NB4 (cell line): ENCODE data around the gene FUT1.

Experiments
- DNase-seq: peaks from one replicate; pipeline ENCODE4 v3.0.0; 2010; ENCODE audit warnings: low read depth
- H3K4me3 ChIP-seq: one replicate; pipeline ENCODE4 v1.5.1; 2011; ENCODE audit warnings: mild to moderate bottlenecking, low read depth, low read length, moderate library complexity
- MYC ChIP-seq: IDR thresholded peaks from 2 replicates; pipeline ENCODE4 v1.6.1; 2011; ENCODE audit warnings: low read depth, low read length
- POLR2A ChIP-seq: IDR thresholded peaks from 2 replicates; pipeline ENCODE4 v1.6.1; 2011; ENCODE audit warnings: mild to moderate bottlenecking; ENCODE audit not compliant: insufficient read length; ENCODE audit errors: extremely low read depth
- TF ChIP-seq, protein P1 (sequence below): IDR thresholded peaks from one replicate; pipeline ENCODE4 v1.5.1; 2012; ENCODE audit warnings: low read depth, low read length
- TF ChIP-seq, protein P2 (sequence below): IDR thresholded peaks from 2 replicates; pipeline ENCODE4 v1.6.1; 2011; ENCODE audit warnings: low read depth, low read length

The FUT1 gene

DNA sequence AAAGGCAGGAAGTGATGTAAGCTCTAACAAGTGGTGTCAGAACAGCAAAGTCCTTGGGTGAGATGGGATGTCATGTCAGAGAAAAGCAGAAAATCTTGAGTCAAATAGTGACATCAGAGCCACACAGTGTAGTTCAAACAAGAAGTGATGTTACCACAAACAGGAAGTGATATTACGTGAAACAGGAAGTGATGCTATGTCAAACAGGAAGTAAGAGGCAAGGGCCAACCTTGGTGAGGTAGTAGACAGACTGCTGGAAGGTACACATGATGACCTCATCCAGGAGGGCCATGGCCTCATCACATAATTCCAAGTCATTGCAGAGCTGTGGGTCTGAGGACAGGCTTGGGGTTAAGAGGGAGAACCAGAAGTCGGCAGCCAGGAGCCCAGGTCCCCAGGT, 25.9 kb downstream of the FUT1 start:
- TF ChIP-seq POLR2A (no peak), MYC (no peak)
- TF ChIP-seq, protein P1, sequence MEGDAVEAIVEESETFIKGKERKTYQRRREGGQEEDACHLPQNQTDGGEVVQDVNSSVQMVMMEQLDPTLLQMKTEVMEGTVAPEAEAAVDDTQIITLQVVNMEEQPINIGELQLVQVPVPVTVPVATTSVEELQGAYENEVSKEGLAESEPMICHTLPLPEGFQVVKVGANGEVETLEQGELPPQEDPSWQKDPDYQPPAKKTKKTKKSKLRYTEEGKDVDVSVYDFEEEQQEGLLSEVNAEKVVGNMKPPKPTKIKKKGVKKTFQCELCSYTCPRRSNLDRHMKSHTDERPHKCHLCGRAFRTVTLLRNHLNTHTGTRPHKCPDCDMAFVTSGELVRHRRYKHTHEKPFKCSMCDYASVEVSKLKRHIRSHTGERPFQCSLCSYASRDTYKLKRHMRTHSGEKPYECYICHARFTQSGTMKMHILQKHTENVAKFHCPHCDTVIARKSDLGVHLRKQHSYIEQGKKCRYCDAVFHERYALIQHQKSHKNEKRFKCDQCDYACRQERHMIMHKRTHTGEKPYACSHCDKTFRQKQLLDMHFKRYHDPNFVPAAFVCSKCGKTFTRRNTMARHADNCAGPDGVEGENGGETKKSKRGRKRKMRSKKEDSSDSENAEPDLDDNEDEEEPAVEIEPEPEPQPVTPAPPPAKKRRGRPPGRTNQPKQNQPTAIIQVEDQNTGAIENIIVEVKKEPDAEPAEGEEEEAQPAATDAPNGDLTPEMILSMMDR: no peak
- TF ChIP-seq, protein P2, sequence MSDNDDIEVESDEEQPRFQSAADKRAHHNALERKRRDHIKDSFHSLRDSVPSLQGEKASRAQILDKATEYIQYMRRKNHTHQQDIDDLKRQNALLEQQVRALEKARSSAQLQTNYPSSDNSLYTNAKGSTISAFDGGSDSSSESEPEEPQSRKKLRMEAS: no peak
- DNase-seq: peak; percentile 86
- H3K4me3 ChIP-seq: no peak overlapping the region

DNA sequence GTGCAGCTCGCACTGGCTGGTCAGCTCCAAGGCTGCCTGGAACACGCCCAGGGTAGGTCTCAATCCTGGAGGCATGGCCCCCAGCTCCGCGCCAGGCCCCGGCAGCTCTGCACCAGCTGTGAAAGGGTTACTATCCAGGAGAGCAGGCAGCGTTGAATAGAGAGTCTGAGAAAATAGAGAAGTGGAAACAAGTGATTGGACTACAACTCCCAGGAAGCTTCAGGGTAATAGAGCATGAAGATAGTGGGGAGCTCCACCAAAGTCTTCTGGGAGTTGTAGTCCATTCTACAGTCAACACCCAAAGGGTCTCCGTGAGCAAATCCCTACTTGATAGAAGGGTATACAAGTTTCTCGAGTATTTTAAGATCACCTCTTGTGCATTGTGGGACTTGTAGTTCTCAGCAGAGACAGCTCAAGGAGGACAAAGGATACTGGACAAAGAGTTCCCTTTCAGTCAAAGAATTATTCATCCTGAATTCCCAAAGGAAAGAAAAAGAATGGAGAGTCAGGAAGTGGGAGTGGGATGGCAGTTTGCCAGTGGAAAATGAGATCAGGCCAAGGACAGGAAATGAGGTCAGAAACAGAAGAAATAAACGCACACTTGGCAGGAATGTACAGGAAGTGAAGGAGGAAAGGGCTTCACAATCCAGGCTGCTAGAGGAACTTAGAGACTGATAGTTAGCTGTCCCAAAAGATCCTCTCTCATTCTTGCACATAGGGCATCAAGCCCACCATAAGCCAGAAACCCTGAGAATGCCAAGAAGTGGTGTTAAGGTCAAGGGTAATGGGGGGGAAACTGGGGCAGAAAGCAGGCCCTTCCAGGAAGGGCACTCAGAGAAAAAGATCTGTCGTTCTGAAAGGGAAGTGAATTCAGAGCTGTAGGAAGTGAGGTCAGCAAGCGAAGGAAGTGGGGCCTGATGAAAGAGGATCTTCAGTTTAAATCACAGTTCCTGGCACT, 27.4 kb downstream of the FUT1 start:
- peak; percentile 99 for DNase-seq
- no peak overlapping the region for H3K4me3 ChIP-seq
- TF ChIP-seq, protein P1: peak; percentile 0
- TF ChIP-seq POLR2A (no peak), MYC (no peak)
- TF ChIP-seq, protein P2: no peak

DNA sequence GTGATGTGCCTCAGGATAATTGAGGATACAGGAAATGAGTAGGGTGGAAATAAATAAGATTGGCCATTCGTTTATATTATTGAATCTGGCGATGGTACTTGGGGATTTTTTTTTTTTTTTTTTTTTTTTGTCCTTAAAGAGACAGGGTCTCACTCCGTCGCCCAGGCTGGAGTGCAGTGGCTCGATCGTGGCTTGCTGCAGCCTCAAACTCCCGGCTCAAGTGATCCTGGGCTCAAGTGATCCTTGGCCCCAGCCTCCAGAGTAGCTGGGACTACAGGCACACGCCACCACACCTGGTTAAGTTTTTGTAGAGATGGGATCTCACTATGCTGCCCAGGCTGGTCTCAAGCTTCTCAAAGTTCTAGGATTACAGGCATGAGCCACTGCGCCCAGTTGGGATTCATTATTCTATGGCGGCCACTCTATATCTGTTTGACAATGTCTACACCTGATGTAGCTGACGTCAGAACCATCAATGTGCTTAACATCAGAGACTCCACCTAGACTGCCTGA, 30.2 kb downstream of the FUT1 start:
- no peak for TF ChIP-seq MYC
- no peak for TF ChIP-seq POLR2A
- TF ChIP-seq, protein P1: no peak
- TF ChIP-seq, protein P2: no peak
- DNase-seq: no peak
- H3K4me3 ChIP-seq: no peak overlapping the region

DNA sequence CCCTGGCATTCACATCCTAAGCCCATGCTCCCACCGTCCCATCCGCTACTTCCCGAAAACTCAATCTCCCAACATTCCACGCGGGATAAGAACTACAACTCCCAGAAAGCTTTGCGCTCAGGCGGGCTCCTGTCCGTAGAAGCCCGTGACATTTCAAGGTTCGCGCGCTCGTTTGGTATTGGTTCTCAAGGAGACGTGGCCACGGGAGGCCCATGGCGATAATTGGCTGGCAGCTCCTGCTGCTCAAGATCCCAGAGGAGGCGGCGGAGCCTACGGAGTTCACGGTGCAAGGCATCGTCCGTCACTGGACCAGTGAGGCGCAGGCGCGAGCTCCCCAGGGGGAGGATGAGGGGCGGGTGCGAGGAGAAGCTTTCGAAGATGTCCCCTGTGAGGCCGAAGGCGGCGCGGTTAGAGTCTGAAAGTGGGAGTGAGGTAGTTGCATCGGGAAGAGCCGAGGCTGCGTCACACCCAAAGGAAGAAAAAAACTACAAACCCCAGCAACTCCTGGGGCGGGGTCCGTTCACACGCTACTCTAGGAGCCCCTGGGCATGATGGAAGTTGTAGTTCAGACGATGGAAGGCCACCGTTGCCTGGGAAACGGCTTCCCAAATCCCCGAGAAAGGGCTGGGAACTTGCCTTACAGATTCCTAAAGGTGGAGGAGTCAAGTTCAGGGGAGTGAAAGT, 31.7 kb downstream of the FUT1 start:
- DNase-seq: peak; percentile 100
- TF ChIP-seq, protein P2: no peak
- TF ChIP-seq POLR2A (no peak), MYC (no peak)
- TF ChIP-seq, protein P1: no peak

DNA sequence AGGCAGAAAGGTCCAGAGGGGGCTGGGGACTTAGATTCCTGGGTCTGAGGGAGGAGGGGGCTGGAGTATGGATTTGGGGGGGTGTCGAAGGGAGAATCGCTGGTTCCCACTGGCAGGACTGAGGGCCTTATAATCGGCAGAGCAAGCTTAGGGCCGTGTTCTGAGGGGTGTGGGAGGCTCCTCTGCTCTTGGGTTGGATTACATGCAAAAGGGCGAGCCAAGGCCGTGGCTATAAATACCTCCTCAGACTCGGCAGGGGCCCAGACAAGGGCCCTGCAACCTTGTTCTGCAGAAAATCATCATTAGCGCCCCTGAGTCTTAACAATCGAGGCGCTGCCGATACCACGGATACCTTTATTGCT, 32.2 kb downstream of the FUT1 start:
- H3K4me3 ChIP-seq: peak overlapping the region; percentile 58
- TF ChIP-seq, protein P1: no peak
- TF ChIP-seq, protein P2: no peak
- TF ChIP-seq POLR2A (no peak), MYC (no peak)
- no peak for DNase-seq

More for the DNA sequence above, 31.7 kb downstream of the FUT1 start:
- peak overlapping the region; percentile 58 for H3K4me3 ChIP-seq
